Measurements from ENCODE around the gene GDPD2. TPM values are rescaled to one million over a fixed set of nuclear protein-coding genes. Genes with fewer than 3 reads are reported as not detected.

GDPD2 gene
- total RNA-seq, 4 donors from 2014 or later: not detected

DNA sequence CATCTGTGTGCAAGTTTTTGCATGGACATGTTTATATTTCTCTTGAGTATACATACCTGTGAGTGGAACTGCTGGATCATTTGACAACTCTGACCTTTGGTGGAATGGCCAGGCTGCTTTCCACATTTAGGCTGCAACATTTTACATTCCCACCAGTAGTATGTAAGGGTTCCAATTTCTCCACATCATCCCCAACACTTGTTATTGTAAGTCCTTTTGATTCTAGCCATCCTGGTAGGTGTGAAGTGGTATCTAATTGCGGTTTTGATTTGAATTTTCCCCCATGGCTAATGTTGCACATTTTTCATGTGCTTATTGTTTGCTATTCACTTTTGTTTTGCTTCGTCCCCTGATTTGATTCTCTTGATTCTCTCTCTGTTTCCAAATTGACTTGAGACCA lies 37.9 kb downstream of the GDPD2 start:
- Histone ChIP-seq H3K4me1 (no peaks in the 10 kb centered on the region), H3K36me3 (no peaks in the 10 kb centered on the region), H3K27ac (no peak overlapping the region), H3K4me3 (replicated peaks in 1 of 3) (no peak overlapping the region), H3K27me3 (no peaks in the 10 kb centered on the region), H3K9me3 (no peaks in the 10 kb centered on the region)
- TF ChIP-seq POLR2A (IDR thresholded peaks at IDR 0.05) (no peak), CTCF (IDR thresholded peaks at IDR 0.05) (no peak)
- intact Hi-C loops (cut with DNase I): no loop called here
- WGBS, 2 donors: 95 to 97% methylated on average over 2 of the region's 2 CpGs
- no peak for DNase-seq

DNA sequence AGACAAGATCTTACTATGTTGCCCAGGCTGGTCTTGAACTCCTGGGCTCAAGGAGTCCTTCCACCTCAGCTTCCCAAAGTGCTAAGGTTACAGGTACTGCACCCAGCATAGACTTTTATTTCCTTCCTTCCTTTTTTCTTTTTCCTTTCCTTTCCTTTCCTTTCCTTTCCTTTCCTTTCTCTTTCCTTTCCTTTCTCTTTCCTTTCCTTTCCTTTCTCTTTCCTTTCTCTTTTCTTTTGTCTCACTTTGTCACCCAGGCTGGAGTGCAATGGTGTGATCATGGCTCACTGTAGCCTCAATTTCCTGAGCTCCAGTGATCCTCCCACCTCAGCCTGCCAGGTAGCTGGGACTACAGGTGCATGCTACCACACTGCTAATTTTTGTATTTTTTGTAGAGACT lies 40.9 kb downstream of the GDPD2 start:
- Histone ChIP-seq H3K4me3 (replicated peaks in 1 of 3) (no peak overlapping the region), H3K9me3 (no peaks in the 10 kb centered on the region), H3K27ac (no peak overlapping the region), H3K27me3 (no peaks in the 10 kb centered on the region), H3K4me1 (no peaks in the 10 kb centered on the region), H3K36me3 (no peaks in the 10 kb centered on the region)
- intact Hi-C loops (cut with DNase I): no loop called here
- TF ChIP-seq POLR2A (IDR thresholded peaks at IDR 0.05): no peak
- TF ChIP-seq CTCF (IDR thresholded peaks at IDR 0.05): no peak
- DNase-seq: no peak

- Histone ChIP-seq H3K4me1 (no peaks in the 10 kb centered on the region), H3K36me3 (no peaks in the 10 kb centered on the region), H3K27ac (no peak overlapping the region), H3K4me3 (replicated peaks in 1 of 3) (no peak overlapping the region), H3K27me3 (no peaks in the 10 kb centered on the region), H3K9me3 (no peaks in the 10 kb centered on the region)
- TF ChIP-seq CTCF (IDR thresholded peaks at IDR 0.05) (no peak), POLR2A (IDR thresholded peaks at IDR 0.05) (no peak)
- intact Hi-C loops (cut with DNase I): no loop called here
- peak; percentile 37 to 49 for DNase-seq
Measured at GRCh38 chrX:70466968-70467367, 43.9 kb downstream of the GDPD2 start.

GRCh38 chrX:70468709-70469108 lies 45.6 kb downstream of the GDPD2 start:
- no peak for TF ChIP-seq POLR2A (IDR thresholded peaks at IDR 0.05)
- TF ChIP-seq CTCF (IDR thresholded peaks at IDR 0.05): no peak
- DNase-seq: no peak
- Histone ChIP-seq H3K27ac (no peak overlapping the region), H3K4me1 (no peaks in the 10 kb centered on the region), H3K27me3 (no peaks in the 10 kb centered on the region), H3K4me3 (replicated peaks in 1 of 3) (no peak overlapping the region), H3K9me3 (no peaks in the 10 kb centered on the region), H3K36me3 (no peaks in the 10 kb centered on the region)
- intact Hi-C loops (cut with DNase I): no loop called here
- 96 to 100% methylated on average over 1 of the region's 1 CpG for WGBS, 2 donors

DNA sequence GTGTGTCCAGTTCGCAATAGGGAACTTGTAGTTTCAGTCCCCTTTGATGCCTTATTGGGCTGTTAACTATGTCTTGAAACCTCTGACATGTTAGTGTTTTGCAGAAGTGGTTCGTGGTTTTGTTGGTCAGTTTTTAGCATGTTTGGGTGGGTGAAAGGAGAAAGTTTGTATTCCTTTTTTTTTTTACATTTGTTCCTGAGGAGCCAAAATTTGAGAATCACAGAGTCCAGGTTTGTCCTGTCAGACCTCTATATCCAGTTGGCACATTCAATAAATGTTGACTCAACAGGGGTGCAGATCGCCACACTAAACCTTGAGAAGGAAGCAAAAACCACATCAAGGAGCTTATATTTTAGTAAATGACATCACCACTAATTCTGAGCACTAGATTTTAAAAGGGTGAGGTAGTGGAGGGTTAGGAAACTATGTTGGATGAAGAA lies 47.8 kb downstream of the GDPD2 start:
- WGBS, 2 donors: 88 to 91% methylated on average over 3 of the region's 3 CpGs
- DNase-seq: no peak
- Histone ChIP-seq H3K4me1 (no peaks in the 10 kb centered on the region), H3K27ac (no peak overlapping the region), H3K36me3 (no peaks in the 10 kb centered on the region), H3K4me3 (replicated peaks in 1 of 3) (no peak overlapping the region), H3K27me3 (no peaks in the 10 kb centered on the region), H3K9me3 (no peaks in the 10 kb centered on the region)
- intact Hi-C loops (cut with DNase I): no loop called here
- TF ChIP-seq POLR2A (IDR thresholded peaks at IDR 0.05) (no peak), CTCF (IDR thresholded peaks at IDR 0.05) (no peak)

All from thyroid gland (tissue), 4 donors.